ENCODE results near the gene OR51B4.

GRCh38 chr11:5300251-5300650 lies 1.5 kb downstream of the OR51B4 start:
- TF ChIP-seq POLR2AphosphoS5 (IDR thresholded peaks at IDR 0.05) (no peak), CTCF (IDR thresholded peaks at IDR 0.05) (no peak), EP300 (IDR thresholded peaks at IDR 0.05) (no peak), POLR2A (IDR thresholded peaks at IDR 0.05; ENCODE audit: low read depth) (no peak)
